Measurements from ENCODE around the gene PODNL1.
A peak's percentile ranks its signal among the peaks of the same experiment; 100 is the strongest.
"Not testable (repeated sequence)": the region's sequence is repeated elsewhere in the genome, so short reads cannot be mapped to it uniquely, and the experiment has no call there.

PODNL1 gene

DNA sequence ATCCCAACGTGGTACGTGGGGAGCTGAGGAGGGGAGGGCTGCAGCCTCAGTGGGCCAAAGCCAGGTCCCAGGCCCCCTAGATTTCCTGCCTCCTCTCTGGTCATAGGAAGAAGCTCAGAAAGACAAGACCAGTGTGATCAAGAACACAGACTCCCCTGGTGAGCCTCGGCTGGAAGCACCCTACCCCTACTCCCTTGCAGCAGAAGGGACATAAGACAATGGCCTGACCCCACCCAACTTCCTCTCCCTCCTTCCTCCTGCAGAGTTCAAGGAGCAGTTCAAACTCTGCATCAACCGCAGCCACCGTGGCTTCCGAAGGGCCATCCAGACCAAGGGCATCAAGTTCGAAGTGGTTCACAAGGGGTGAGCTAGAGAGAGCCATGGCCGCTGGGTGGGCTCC, 11.5 kb downstream of the PODNL1 start:
- DNase-seq (ENCODE audit: low read depth, low spot score), result no peak

GRCh38 chr19:13926010-13926409, 12.2 kb downstream of the PODNL1 start:
- DNase-seq (ENCODE audit: low read depth, low spot score), result no peak

- DNase-seq (ENCODE audit: low read depth, low spot score), result no peak
Measured at GRCh38 chr19:13923194-13923987, 14.8 kb downstream of the PODNL1 start.

DNA sequence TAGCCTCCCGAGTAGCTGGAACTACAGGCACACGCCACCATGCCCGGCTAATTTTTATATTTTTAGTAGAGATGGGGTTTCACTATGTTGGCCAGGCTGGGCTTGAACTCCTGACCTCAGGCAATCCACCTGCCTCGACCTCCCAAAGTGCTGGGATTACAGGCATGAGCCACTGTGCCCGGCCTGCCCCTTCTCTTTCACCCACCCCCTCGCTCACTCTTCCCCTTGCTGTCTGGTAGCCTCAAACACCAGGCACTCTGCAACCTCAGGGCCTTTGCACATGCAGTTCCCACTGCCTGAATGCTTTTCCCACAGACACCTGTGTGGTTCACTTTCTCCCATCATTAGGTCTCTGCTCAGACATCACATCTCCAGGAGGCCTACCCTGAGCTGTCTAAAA, 16.1 kb downstream of the PODNL1 start:
- not testable (repeated sequence) for DNase-seq (ENCODE audit: low read depth, low spot score)

DNA sequence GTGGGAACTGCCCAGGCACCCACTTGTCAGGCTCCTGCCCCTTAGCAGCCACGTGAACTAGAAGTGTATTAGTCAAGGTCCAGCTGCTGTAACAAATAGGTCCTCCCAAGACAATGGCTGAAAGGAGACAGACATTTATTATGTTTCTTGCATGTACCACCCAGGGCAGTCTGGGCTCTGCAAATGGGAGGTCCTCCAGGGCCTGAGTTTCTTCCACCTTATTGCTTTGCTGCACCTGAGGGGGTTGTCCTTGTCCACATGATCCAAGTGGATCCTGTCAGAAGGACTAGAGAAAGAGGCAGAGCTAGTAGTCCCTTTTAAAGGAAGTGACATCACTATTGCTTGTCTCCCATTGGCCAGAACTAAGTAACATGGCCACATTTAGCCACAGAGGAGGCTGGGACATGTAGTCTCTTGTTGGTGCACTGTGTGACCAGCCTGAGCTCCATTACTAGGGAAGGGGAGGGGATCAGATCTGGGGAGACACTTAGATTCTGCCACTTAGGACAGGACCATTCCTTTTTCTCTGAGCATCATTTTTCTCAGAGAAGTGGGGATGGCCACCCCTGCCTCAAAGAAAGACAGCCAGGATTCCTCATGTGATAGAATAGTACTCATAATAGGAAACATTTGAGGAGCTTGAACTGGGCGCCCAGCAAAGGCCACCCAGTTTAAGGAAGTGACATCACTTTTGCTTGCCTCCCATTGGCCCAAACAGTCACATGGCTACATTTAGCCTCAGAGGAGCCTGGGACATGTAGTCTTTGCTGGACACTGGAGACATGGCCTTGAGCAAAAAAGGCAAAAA, 17.1 kb downstream of the PODNL1 start:
- DNase-seq (ENCODE audit: low read depth, low spot score), result peak; percentile 67

DNA sequence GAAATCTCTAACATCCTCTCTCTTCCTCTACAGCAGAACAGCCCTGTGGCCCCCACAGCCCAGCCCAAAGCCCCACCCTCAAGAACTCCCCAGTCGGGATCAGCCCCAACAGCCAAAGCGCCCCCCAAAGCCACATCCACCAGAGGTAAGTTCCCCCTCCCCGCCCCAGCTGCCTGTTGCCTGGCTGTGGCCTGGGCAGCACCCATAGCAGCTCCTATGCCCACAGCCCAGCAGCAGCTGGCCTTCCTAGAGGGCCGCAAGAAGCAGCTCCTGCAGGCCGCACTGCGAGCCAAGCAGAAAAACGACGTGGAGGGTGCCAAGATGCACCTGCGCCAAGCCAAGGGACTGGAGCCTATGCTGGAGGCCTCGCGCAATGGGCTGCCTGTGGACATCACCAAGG, 17.7 kb downstream of the PODNL1 start:
- DNase-seq (ENCODE audit: low read depth, low spot score), result no peak

DNA sequence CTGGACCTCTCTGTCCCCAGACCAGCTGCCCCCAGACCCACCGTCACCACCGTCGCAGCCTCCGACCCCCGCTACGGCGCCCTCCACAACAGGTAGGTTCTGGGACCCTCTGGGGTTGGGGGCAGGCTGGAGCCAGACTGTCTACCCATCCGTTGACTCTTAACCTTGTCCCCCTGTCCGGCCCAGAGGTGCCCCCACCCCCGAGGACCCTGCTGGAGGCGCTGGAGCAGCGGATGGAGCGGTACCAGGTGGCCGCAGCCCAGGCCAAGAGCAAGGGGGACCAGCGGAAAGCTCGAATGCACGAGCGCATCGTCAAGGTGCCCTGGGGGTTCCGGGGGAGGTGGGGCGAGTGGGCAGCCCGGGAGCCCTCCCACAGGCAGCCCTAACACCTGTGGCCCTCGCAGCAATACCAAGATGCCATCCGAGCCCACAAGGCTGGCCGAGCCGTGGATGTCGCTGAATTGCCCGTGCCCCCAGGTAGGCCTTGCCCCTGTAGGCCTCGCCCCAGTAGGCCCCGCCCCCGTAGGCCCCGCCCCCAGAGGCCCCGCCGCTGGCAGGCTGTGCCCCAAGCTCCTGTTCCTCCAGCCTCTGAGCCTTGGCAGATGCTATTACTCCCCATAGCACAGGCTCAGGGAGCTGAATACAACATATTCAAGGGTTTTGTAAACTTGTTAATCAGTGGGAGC, 19.3 kb downstream of the PODNL1 start:
- no peak for DNase-seq (ENCODE audit: low read depth, low spot score)

GRCh38 chr19:13917888-13918406, 20.3 kb downstream of the PODNL1 start:
- DNase-seq (ENCODE audit: low read depth, low spot score), result no peak

GRCh38 chr19:13914777-13915176, 23.4 kb downstream of the PODNL1 start:
- DNase-seq (ENCODE audit: low read depth, low spot score), result no peak

DNA sequence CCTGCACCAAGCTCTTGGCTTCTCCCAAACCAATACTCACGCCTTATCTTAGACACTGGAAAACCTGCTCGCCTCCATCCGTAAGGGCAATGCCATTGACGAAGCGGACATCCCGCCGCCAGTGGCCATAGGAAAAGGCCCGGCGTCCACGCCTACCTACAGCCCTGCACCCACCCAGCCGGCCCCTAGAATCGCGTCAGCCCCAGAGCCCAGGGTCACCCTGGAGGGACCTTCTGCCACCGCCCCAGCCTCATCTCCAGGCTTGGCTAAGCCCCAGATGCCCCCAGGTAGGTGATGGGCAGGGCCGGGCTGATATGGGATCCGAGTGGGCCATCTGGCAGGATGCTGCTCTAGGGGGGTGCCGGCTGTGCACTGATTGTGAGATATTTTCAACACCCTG, 24.9 kb downstream of the PODNL1 start:
- DNase-seq (ENCODE audit: low read depth, low spot score), result no peak

GRCh38 chr19:13909430-13909829, 28.8 kb downstream of the PODNL1 start:
- DNase-seq (ENCODE audit: low read depth, low spot score), result no peak

DNA sequence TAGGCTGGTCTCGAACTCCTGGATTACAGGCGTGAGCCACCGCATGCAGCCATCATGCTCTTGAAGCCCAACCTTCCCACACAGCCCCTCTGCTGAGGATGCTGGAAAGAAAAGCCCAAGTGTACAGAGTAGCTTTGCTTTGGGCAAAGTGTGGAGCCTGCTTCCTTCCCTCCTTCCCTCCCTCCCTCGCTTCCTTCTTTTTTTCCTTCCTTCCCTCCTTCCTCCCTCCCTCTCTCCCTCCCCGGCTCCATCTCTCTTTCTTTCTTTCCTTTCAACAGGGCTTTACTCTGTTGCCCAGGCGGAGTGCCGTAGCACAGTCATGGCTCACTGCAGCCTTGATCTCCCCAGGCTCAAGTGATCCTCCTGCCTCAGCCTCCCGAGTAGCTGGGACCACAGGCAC, 29.5 kb downstream of the PODNL1 start:
- DNase-seq (ENCODE audit: low read depth, low spot score), result no peak

DNA sequence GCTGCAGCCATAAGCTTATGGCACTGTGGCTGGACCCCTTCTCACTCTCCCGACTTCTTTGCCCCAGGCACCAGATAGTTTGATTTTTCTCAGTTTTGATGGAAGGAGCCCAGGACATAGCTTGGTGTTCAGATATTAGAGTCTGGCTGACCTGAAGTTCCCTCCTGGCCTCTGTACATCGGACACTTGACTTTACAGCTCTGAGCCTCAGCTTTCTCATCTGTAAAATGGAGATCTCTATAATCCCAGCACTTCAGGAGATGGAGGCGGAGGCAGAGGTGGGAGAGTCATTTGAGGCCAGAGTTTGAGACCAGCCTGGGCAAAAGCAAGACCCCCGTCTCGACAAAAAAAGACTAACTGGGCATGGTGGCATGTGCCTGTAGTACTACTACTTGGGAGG, 31.3 kb downstream of the PODNL1 start:
- DNase-seq (ENCODE audit: low read depth, low spot score), result no peak

DNA sequence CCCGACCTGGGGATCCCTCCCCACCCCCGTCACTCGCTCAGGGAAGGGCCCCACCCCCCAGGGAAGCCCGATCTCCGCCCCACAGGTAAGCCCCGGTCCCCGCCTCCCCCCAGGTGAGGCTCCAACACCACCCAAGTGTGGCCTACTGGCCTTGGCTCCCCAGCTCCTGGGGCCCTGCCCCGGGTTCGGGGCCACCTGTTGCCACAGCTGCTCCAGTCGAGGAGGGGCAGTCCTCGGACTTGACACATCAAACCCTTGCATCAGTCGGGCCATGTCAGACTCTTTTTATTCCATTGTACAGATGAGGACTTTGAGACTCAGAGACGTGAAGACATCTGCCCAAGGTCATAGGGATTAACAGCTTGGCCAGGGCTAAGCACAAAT, 31.7 kb downstream of the PODNL1 start:
- no peak for DNase-seq (ENCODE audit: low read depth, low spot score)

- peak; percentile 91 for DNase-seq (ENCODE audit: low read depth, low spot score)
Measured at GRCh38 chr19:13905634-13906520, 32.3 kb downstream of the PODNL1 start, which contains the start of the genes BRME1 and CC2D1A. BRME1 (minus strand) TSS chr19:13906117; CDS start chr19:13904892, 1,225 bp downstream. CC2D1A (plus strand) TSS chr19:13906201; CDS start chr19:13906442, 241 bp downstream.

GRCh38 chr19:13902993-13903555, 35.1 kb downstream of the PODNL1 start:
- no peak for DNase-seq (ENCODE audit: low read depth, low spot score)

GRCh38 chr19:13899912-13900584, 38.2 kb downstream of the PODNL1 start:
- DNase-seq (ENCODE audit: low read depth, low spot score), result no peak

- DNase-seq (ENCODE audit: low read depth, low spot score), result no peak
Measured at GRCh38 chr19:13899393-13899792, 38.8 kb downstream of the PODNL1 start.

DNA sequence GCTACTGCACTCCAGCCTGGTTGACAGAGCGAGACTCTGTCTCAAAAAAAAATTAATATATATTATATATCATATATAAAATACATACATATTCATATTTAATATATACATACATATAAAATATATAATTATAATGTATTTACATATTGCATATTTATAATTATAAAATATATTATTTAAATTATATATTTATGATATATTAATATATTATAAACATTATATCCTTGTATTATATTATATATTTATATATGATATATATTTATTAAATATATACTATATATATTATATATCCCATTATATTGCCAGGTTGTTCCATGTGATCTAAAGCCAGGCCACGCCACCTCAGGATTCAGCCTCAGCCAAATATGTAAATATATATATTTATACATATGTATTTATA, 42.0 kb downstream of the PODNL1 start:
- no peak for DNase-seq (ENCODE audit: low read depth, low spot score)

- no peak for DNase-seq (ENCODE audit: low read depth, low spot score)
Measured at GRCh38 chr19:13894552-13894951, 43.7 kb downstream of the PODNL1 start.
